TTC549 (cell line): ENCODE results near the gene NOC2L.

ENCODE experiments used
- FAIRE-seq: peaks from 2 replicates; lab custom pipeline; 2012; peaks lifted over from hg19 to GRCh38; lab: Jason Lieb, UNC

The NOC2L gene

GRCh38 chr1:928825-929661, 30.0 kb downstream of the NOC2L start:
- no peak for FAIRE-seq

GRCh38 chr1:927748-928147, 31.3 kb downstream of the NOC2L start:
- no peak for FAIRE-seq

- no peak for FAIRE-seq
Observed at GRCh38 chr1:927234-927633, 31.8 kb downstream of the NOC2L start.

DNA sequence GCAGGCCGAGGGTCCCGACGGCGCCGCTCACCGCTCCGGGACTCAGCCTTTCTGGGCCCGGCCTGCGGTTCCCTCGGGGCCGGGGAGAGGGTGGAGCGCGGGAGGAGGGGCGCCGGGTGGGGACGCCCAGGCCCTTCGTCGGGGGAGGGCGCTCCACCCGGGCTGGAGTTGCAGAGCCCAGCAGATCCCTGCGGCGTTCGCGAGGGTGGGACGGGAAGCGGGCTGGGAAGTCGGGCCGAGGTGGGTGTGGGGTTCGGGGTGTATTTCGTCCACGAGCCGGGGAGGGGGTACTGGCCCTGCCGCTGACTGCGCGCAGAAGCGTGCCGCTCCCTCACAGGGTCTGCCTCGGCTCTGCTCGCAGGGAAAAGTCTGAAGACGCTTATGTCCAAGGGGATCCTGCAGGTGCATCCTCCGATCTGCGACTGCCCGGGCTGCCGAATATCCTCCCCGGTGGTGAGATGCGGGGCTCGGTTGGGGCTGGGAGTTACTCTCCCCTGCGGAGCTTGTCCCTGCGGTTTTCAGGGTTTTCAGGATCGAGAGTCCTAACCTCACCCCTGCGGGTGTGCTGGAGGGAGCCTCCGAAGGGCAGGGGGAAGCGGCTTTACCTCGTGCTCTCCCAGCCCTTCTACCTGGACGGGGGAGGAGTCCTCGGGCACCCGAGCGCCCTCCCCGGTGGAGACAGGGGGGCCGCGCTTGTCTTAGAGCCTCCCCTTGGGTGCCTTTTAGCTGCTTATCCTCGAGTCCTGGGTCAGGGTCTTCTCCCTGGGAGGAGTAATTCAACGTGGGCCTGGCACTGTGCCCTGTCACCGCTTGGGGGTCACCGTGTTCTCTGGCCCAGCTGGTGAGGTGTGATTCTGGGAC, 33.3 kb downstream of the NOC2L start:
- FAIRE-seq, result no peak

DNA sequence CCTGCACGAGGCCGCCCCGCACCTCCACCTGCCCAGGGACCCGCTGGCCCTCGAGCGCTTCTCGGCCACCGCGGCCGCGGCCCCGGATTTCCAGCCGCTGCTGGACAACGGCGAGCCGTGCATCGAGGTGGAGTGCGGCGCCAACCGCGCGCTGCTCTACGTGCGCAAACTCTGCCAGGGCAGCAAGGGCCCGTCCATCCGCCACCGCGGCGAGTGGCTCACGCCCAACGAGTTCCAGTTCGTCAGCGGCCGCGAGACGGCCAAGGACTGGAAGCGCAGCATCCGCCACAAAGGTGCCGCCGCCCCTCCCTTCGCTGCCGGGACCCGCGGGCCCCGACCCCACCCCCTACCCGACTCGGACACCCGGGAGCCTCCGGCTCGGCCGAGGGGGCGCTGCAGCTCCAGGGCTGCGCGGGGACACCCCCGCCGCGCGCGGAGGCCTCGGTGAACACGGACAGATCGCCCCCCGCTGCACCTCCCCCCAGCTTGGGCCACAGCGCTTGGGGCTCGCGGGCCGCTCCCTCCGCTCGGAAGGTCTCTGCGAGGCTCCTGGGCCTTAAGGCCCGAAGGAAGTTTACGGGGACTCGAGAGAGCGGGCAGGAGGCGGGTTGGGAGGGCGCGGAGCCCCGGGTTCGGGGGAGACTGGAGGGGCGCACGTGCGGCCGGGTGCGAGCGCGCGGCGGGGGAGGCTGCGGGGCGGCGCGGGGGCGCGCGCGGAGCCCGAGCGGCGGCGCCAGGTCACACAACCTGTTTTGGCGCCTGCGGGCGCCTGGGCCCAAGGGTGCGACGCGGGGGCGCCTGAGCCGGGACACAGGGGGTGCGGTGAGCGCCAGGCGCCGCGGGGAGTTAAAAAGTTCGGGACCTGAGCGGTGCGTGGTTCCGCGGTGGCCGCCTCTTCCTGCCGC, 34.1 kb downstream of the NOC2L start:
- no peak for FAIRE-seq

DNA sequence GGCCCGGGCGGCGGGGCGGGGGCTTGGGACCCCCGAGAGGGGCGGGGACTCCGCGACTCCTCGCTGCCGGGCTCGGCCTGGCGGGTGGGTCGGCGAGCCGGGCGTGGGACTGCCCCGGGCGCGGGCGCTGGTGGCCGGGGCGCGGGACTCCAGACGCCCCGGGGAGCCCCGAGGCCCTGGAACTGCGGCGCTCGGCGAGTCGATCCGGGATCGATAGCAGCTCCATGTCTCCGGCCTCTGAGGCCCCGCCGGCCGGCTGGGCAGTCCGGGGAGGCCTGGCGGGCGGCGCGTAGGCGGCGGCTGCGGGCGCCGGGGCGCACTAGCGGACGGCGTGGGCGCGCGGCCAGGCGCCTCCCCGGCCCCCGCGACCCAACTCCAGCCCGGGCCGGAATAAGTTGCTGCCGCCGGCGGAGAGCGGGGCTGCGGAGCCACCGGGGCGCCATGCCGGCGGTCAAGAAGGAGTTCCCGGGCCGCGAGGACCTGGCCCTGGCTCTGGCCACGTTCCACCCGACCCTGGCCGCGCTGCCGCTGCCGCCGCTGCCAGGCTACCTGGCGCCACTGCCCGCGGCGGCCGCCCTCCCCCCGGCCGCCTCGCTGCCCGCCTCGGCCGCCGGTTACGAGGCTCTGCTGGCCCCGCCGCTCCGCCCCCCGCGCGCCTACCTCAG, 34.9 kb downstream of the NOC2L start:
- no peak for FAIRE-seq

DNA sequence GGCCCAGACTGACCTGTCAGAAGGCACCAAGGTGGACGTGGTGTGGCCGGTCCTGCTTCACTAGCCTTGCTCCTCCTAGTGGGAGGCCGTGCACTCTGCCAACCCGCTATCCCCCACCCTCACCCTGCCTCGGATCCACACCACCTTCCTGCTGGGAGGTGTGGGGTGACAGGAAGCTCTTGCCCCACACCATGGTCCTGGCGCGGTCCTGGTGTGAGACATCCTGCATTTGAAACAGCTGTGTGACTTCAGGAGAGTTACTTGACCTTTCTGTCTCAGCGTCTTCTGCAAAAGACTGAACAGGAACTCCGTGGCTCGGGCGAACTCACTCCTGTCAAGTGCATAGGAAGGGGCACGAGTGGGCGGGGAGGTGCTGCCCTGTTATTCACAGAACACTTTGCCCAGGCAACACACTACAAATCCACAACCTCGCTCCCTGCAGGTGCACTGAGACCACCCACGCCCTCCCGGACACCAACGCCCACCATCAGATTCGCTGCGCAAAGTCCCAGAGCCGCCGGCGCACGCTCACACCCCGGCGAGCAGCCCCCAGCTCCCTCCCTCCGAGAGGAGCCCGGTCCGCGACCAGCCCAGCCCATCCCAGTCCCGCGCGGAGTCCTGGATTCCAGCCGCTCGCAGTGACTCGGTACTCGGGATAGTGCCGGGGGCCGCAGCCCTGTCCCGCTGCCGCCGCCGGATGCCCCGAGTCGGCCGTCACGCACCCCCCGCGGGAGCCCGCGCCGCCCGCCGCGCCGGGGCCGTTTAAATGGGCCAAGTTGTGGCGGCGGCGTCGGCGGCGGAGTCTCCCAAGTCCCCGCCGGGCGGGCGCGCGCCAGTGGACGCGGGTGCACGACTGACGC, 35.7 kb downstream of the NOC2L start, which contains the start of gene SAMD11:
TSS of gene SAMD11 (plus strand) at position 793 of the 860 bp plus-strand sequence. CDS start 509 bp downstream, outside the sequence.
- no peak for FAIRE-seq

GRCh38 chr1:921011-921837, 37.8 kb downstream of the NOC2L start:
- no peak for FAIRE-seq

DNA sequence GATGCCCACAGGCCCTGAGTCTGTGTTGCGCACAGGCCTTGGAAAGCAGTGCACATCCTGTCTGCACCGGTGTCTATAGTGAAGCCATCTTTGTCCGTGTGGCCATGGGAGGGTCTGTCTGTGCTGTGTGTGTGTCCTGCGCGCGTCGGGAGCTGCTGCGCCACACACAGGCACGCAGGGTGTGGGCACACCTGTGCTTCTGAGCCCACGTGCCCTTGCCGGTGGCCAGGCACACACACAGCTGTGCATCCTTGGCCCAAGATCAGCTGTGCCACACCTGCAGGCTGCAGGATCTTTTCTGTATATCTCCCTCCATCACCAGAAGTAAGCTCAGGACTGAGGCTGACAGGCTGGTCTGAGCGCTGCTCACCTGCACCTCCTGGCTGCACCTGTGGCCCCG, 38.5 kb downstream of the NOC2L start:
- FAIRE-seq, result no peak

DNA sequence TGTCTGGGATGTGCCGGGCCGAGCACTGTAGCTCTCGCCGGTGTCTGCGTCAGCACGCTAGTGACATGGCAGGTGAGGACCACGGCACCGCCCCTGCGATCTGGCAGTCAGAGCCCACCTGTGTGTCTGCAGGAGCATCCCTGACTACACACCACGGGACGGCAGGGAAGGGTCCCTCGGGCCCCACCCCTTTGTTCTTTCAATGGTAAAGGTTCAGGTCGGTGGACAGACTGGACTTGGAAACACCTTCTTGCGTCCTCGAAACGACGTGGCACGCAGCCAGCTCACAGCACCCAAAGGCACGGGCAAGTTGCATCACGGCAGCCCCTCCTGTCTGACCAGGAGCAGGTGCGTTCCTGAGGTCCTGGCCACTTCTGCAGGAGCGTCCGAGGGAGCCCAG, 39.0 kb downstream of the NOC2L start:
- FAIRE-seq, result no peak

- FAIRE-seq, result no peak
Observed at GRCh38 chr1:919271-919872, 39.7 kb downstream of the NOC2L start.

GRCh38 chr1:918843-919242, 40.2 kb downstream of the NOC2L start:
- FAIRE-seq, result no peak

DNA sequence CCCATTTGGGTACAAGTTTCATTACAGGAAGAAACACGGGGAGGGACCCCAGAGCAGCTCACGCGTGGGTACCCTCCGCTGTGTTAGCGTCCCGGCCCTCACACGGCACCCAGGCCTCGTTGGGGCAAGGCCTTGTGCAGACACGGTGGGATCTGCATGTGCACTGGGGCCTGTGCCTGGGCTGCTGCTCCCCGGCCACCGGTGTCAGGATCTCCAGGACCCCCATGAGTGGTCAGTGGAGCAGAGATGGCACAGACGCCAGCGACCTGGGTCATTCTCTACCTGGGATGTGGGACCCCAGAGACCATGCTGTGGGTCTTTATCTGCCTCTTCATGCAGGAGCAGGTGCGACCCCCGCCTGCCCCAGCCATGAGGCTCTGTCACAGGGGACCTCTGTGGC, 40.7 kb downstream of the NOC2L start:
- no peak for FAIRE-seq

DNA sequence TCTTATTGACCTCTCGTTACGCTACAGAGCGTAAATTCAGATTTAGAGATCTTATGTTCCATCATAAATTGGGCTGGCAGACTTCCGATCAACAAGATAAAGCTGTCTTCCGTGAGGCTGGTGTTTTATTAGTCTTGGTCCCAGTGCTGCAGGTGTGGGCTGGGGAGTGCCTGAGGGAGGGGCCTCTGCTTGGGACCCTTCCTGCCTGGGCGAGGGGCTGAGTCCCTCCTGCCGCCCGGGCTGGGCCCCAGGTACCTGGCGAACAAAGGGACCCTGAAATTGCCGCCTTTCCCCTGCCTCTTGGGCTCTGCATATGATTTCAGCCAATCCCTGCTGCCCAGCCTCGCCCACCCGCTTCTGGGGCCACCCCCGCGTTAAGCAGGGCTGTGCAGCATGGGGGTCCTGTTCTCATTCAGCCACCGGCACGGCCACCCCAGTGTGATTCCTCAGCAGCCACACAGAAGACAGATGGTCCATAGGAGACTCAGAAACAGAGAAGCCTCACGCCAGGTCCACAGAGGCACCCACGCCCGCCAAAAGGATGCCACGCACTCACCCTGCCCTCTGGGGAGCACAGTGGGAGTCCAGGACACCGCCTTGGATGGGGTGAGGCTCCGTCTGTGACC, 41.5 kb downstream of the NOC2L start:
- no peak for FAIRE-seq

GRCh38 chr1:917076-917459, 42.0 kb downstream of the NOC2L start:
- no peak for FAIRE-seq

- FAIRE-seq, result no peak
Observed at GRCh38 chr1:916173-917075, 42.6 kb downstream of the NOC2L start.

GRCh38 chr1:915295-916172, 43.5 kb downstream of the NOC2L start:
- no peak for FAIRE-seq
